Activated CD4-positive, CD25-positive, alpha-beta regulatory T cell treated with anti-CD3 and anti-CD28 coated beads, Interleukin-2, amount 50 U/mL, for 72 hours (primary cell): ENCODE data around the gene LONRF2.
"Not testable (repeated sequence)": the region's sequence is repeated elsewhere in the genome, so short reads cannot be mapped to it uniquely, and the experiment has no call there.

Experiments used
- DNase-seq: peaks from one replicate; pipeline ENCODE4 v3.0.0; 2021

The LONRF2 gene

GRCh38 chr2:100250645-100251044, 71.7 kb downstream of the LONRF2 start:
- no peak for DNase-seq

- no peak for DNase-seq
These were observed 73.3 kb downstream of the LONRF2 start for GRCh38 chr2:100248971-100249370.

GRCh38 chr2:100248556-100248955, 73.7 kb downstream of the LONRF2 start:
- not testable (repeated sequence) for DNase-seq

GRCh38 chr2:100248044-100248330, 74.3 kb downstream of the LONRF2 start:
- DNase-seq: no peak

- no peak for DNase-seq
These were observed 74.9 kb downstream of the LONRF2 start for GRCh38 chr2:100247256-100248043.

- no peak for DNase-seq
These were observed 75.8 kb downstream of the LONRF2 start for GRCh38 chr2:100246163-100247145.

- no peak for DNase-seq
These were observed 76.6 kb downstream of the LONRF2 start for GRCh38 chr2:100245681-100246080.

- DNase-seq: no peak
These were observed 77.3 kb downstream of the LONRF2 start for GRCh38 chr2:100244881-100245605.

- DNase-seq: no peak
These were observed 78.7 kb downstream of the LONRF2 start for GRCh38 chr2:100243631-100244030.

GRCh38 chr2:100242891-100243619, 79.2 kb downstream of the LONRF2 start:
- peak; percentile 50 for DNase-seq

- DNase-seq: no peak
These were observed 79.8 kb downstream of the LONRF2 start for GRCh38 chr2:100242476-100242875.

- no peak for DNase-seq
These were observed 81.1 kb downstream of the LONRF2 start for GRCh38 chr2:100241236-100241635.

GRCh38 chr2:100240386-100240785, 81.9 kb downstream of the LONRF2 start:
- no peak for DNase-seq

- DNase-seq: no peak
These were observed 82.7 kb downstream of the LONRF2 start for GRCh38 chr2:100239486-100240210.

GRCh38 chr2:100238471-100238870, 83.8 kb downstream of the LONRF2 start:
- DNase-seq: no peak

GRCh38 chr2:100237770-100238169, 84.5 kb downstream of the LONRF2 start:
- no peak for DNase-seq

- no peak for DNase-seq
These were observed 85.1 kb downstream of the LONRF2 start for GRCh38 chr2:100237163-100237562.

- DNase-seq: no peak
These were observed 86.1 kb downstream of the LONRF2 start for GRCh38 chr2:100236166-100236565.

GRCh38 chr2:100235581-100235980, 86.7 kb downstream of the LONRF2 start:
- DNase-seq: no peak

- DNase-seq: no peak
These were observed 87.2 kb downstream of the LONRF2 start for GRCh38 chr2:100235098-100235497.

GRCh38 chr2:100234141-100234540, 88.2 kb downstream of the LONRF2 start:
- DNase-seq: no peak

- DNase-seq: no peak
These were observed 89.2 kb downstream of the LONRF2 start for GRCh38 chr2:100233061-100233460.
